HG02885 (cell line): Measurements from ENCODE around the gene THBD.

Experiments
- ATAC-seq: cut with Tn5 transposase; IDR thresholded peaks from one replicate; pipeline ENCODE4 v1.9.1; 2021; ENCODE audit warnings: mild to moderate bottlenecking; ENCODE audit not compliant: unreplicated experiment, poor library complexity

Gene THBD

GRCh38 chr20:23049201-23050075, at the start of gene THBD:
Gene THBD (minus strand): TSS chr20:23049672. CDS start chr20:23049504, 168 bp downstream.
- ATAC-seq: no peak

DNA sequence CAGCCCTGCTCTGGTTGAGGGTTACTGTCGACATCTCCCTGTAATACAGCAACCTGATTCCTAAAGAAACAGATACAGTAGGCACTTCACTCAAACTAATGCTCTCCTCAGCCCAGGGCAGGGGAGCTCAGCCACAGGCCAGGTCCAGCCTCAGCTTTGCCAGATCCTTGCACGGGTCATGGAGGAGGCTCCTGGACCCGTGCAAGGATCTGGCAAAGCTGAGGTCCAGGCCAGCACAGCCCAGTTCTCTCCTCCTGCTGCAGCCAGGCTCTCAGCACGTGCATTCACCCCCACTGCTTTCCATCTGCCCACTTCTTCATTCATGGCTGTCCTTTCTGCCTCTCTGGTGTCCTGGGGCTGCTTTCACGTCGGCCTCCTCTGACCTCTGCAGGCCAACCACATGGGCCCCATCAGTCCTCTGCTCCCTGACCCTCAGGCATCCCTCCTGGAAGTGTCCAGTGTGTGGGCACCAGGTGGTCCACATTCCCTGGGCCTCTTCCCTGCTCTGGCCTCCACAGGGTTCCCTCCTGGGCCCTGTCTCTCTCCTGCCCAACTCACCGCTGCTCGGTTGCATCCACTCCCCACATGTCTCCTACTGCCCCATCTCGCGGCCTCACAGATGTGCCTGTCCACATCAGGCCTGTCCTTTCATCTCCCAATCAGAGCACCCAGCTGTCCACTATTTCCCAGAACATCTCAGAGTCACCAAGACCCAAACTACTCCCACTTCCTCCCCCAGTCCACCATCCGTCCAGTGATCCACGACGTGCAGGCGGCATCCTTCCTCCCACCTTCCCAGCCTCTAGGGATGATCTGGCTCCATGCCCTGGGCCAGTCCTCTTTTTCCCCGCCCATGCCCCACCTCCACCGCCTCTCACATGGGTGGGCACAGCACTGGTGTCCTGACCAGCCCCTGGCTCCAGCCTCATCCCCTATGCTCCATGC, 48.4 kb upstream of the THBD start:
- ATAC-seq: no peak

DNA sequence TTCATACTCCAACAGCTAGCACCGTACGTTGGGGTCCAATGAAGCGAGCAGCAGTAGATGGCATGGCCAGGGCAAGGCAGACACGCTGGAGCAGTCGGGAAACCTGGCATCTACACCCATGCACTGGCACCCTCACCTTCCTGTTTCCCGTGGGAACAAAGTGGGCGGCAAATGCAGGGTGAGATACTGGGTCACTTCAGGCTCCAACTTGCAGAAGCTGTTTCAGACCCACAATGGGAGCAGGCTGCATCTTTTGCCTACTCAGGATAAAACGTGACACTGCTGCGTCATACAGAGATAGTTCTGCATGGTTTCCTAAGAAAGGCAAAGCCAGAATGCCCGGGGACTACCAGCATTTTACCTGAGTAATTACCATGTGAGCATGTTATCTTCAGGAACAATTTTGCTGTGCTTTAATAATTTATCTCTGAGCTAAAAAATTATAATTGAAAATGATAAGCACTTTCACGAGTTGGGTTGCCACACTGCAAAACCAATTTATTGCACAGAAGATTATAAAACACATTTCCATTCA, 47.6 kb upstream of the THBD start:
- no peak for ATAC-seq

GRCh38 chr20:23096097-23096496, 46.6 kb upstream of the THBD start:
- no peak for ATAC-seq

GRCh38 chr20:23095499-23095898, 46.0 kb upstream of the THBD start:
- ATAC-seq: no peak

- ATAC-seq: no peak
Observed at GRCh38 chr20:23094927-23095326, 45.5 kb upstream of the THBD start.

DNA sequence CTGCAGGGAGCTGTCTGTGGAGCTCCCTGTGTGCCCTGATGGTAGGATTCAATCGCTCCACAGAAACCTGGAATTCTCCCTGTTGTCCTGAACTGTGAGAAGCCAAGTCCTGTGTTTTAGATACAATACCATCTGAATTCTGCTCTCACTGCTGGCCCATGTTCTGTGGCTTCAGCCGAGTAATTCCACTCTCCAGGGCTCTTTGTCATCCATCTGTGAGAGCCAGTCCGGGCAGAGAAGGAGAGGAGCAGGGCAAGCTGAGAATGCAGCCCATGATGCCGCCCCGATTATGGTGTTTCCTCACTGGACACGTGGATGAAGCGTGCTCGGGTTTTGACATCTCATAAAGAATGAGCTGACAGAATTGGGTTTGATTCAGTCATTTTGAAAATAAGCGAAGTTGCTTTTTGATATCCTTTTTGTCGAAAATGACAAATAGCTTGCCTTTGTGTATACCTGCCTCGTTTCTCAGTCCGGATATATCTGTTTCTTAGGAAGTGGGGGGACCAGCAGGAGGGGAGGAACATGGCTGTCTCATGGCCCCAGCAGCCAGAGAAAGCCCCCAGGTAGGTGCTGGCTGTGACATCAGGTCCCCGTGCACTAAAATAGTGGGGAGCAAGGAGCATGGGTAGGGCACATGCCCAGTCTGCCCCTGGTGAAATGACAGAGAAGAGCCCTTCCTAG, 44.9 kb upstream of the THBD start:
- no peak for ATAC-seq

DNA sequence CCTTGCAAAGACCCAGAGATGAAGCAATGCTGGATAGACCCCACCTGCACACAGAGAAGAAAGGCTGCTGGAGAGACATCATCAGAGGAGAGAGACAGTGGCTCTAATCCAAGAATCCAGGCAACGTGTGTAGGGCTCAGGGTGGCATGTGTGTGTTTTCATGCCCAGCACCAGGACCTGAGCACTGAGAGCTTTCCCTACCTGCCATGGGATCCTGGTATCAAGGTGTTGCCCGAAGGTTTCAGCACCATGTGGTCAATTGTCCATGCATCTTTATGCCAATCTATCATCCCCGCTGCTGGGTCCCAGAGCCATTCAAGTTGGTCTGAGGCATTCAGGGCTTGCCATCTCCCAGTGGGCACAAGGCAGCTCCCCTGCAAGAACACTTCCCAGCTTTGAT, 44.1 kb upstream of the THBD start:
- ATAC-seq: no peak

DNA sequence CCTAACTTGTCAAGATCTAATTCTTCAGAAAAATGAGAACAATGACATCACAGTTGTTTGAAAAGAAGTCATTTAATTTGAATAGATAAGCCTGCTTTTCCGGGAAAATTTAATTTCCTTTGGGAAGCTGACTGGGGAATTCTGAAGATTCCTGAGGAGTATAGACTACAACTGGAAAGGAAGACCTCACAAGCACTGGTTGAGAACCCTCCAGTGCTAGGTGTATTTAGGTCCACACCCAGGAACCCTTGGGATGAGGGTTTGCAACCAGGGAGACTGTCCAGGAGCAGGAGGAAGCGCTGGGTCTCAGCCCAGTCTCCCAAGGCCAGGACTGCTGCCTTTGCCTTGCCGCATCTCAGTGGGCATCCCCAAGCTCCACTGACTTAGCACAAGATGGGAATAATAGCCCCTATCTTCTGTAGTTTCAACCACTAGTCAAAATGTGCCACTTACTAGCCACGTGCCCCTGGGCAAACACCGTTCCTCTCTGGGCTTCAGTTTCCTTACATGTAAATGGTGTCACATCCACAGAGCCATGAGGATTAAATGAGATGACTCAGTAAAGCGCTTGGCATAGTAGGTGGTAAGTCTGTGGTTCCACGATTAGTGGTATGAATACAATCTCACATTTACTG, 43.5 kb upstream of the THBD start:
- no peak for ATAC-seq

DNA sequence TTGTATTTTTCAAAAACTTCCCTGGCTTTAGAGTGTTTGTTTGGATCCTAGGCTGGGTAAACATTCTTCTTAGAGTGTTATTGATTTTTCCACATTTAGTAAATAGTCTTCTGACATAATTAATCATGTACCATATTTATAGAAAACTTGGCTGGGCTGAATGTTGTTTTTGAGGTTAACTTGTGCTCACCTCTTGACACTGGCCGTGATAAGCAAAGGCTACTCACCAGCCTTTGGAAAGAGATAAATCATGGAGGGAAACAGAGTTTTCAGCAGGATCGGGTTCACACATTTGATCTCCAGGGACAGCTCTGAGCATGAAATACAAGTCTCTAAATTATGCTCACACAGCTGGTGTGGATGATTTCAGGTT, 42.9 kb upstream of the THBD start:
- no peak for ATAC-seq

GRCh38 chr20:23091721-23092383, 42.4 kb upstream of the THBD start:
- ATAC-seq: no peak

DNA sequence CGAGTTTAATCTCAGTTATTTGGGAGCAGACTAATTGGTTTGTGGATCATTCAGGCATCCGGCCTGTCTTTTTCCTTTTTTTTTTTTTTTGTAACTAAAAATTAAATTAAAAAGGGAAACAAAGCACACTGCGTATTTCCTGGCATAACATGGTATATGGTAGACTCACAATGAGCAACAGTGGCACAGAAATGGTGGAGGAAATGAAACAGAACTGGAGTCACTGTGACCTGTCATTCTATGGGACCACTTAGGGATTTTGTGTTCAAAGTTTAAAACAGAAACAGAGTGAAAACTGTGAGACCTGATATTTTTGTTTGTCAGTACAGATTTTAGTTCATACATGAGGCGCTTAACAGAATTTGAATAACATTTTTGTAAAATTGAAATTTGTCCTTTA, 41.4 kb upstream of the THBD start:
- no peak for ATAC-seq

GRCh38 chr20:23090147-23090546, 40.7 kb upstream of the THBD start:
- no peak for ATAC-seq

DNA sequence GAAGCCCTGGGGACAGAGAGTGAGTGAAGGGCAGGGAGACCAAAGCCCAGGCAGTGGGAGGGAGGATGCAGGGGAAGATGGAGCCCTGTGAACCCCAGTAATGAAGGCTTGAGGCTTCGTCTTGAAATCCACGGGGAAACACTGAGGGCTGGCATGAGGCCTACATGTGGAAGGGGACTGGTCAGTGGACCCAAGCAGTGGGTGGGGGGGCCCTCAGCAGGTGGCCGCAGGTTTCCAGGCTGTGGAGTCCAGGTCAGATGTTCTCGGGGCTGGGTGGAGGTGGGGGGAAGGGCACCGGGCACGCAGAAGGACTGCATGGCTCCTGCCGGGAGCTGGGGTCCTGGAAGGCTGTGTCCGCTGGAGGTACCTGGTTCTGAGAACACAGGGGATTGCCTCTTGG, 39.4 kb upstream of the THBD start:
- ATAC-seq: no peak

DNA sequence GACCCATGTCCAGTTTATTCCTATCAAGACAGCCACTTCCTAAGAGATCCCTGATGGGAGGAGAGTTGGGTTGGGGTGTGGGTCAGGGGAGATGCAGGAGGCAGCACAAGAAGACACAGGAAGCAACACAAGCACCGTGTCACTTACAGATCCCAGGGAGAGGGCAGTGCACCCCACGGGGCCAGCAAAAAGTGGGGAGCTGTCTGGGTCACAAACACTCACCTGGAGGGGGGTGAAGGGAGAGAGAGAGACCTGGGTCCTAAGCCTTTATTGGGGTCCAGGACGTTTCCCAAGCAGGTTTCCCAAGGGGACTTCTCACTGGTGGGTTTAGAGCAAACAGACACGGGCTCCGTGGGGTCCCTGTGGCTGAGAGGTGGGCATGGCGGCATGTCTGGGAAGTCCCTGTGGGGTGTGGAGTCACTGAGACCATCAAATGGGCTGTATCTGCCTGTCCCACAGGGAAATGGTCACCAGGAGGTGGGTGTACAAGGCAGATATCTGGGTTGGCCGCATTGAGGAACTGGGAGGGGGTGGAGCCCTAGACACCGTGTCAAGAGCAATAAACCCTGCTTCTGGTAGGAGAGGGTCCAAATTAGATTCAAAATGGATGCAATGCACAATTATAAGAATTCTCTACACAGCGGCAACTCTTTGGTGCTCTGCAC, 38.2 kb upstream of the THBD start:
- ATAC-seq: no peak

DNA sequence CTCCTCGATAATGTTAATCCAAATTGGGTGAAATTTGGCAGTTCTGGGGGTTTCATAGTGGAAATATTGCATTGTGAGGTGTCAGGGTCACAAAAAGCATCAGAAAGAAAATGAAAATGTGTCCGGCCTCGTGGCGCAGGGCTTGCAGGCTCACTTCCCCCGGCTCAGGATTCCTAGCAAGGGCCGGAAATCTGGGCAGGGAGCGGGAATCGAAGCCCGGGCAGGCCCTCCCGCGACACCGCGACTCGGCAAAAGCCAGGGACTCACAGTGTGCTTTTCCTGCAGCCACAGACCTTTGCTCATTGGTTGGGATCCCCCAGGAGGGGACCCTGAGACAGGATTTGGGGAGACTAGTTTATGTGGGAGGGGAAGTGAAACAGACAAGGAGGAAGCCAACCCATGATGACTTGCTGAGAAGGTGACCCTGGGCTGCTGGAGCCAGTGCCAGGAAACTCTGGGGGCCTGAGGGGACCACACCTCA, 37.5 kb upstream of the THBD start:
- ATAC-seq: no peak

DNA sequence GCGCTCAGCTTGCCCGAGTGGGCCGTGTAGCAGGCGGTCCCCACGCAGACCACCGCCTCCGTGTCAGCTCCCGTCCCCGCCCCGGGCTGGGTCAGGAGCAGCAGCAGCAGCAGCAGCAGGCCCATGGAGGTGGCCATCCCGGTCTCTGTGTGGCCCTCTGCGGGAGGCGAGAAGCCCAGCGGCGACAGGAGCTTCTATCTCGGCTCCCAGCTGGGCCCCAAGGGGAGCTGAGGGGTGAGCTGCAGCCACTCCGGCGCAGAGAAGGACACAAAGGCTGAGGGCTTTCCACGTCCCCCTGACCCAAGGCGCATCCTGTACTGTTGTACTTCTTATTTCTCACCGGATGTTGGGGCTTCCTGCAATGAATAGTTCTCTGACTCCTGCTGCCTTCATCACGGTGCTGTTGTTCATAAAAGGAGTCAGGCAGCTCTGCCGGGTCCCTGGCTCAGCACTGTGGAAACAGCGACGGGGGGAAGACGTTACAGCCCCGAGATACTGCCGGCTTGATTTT, 36.6 kb upstream of the THBD start, which contains the start of gene CD93:
CD93 (minus strand) TSS at position 269 of the 511 bp plus-strand sequence; CDS start at position 137, 132 bp downstream.
- ATAC-seq: no peak

- no peak for ATAC-seq
Observed at GRCh38 chr20:23085436-23086055, 36.1 kb upstream of the THBD start.
